Fibroblast of the aortic adventitia (primary cell): Measurements from ENCODE around the gene AFG3L2. TPM values are rescaled to one million over a fixed set of nuclear protein-coding genes. Genes with fewer than 3 reads are reported as not detected.

Experiments
- DNase-seq: peaks from one replicate; pipeline ENCODE4 v3.0.0-alpha.2; 2010; ENCODE audit warnings: low read depth
- H3K4me3 ChIP-seq: 2 replicates; pipeline ENCODE4 v1.5.1; 2011; ENCODE audit warnings: low read depth, mild to moderate bottlenecking, control low read depth, low read length, moderate library complexity
- CTCF ChIP-seq: IDR thresholded peaks from 2 replicates; pipeline ENCODE4 v1.5.1; 2011; ENCODE audit warnings: mild to moderate bottlenecking, low read length, control low read depth, inconsistent platforms; ENCODE audit not compliant: insufficient read depth
- total RNA-seq: library from RNA; depleted of rRNA; stranded (reverse); fragments of >200 nt; gene quantifications from 2 replicates; pipeline ENCODE4 v1.2.3, GENCODE V29; 2012; ENCODE audit warnings: low replicate concordance

Gene AFG3L2
- total RNA-seq, 1 donor = 37.3 TPM

- DNase-seq = no peak
- TF ChIP-seq CTCF = no peak
- H3K4me3 ChIP-seq = no peak overlapping the region
Observed at GRCh38 chr18:12313530-12314245, 63.3 kb downstream of the AFG3L2 start.

- TF ChIP-seq CTCF = no peak
- DNase-seq = peak; percentile 75
- no peak overlapping the region for H3K4me3 ChIP-seq
Observed at GRCh38 chr18:12312976-12313375, 64.1 kb downstream of the AFG3L2 start.

GRCh38 chr18:12310762-12311161 lies 66.3 kb downstream of the AFG3L2 start:
- H3K4me3 ChIP-seq = peak overlapping the region; percentile 3
- no peak for TF ChIP-seq CTCF
- no peak for DNase-seq

- H3K4me3 ChIP-seq = peak overlapping the region; percentile 85
- no peak for DNase-seq
- TF ChIP-seq CTCF = no peak
Observed at GRCh38 chr18:12309683-12310198, 67.3 kb downstream of the AFG3L2 start.

- TF ChIP-seq CTCF = no peak
- peak overlapping the region; percentile 85 for H3K4me3 ChIP-seq
- DNase-seq = peak; percentile 95
Observed at GRCh38 chr18:12308386-12309100, 68.5 kb downstream of the AFG3L2 start.

- peak within 1 kb of the TSS; percentile 85 for H3K4me3 ChIP-seq
- DNase-seq = peak; percentile 77
- TF ChIP-seq CTCF = peak; percentile 14
Observed at GRCh38 chr18:12307701-12308385, 69.2 kb downstream of the AFG3L2 start, which contains the start of gene TUBB6. Gene TUBB6, plus strand, starts transcription at chr18:12308241. Its CDS starts 52 bp downstream, at chr18:12308293.
